ENCODE results near the gene DRGX.

DNA sequence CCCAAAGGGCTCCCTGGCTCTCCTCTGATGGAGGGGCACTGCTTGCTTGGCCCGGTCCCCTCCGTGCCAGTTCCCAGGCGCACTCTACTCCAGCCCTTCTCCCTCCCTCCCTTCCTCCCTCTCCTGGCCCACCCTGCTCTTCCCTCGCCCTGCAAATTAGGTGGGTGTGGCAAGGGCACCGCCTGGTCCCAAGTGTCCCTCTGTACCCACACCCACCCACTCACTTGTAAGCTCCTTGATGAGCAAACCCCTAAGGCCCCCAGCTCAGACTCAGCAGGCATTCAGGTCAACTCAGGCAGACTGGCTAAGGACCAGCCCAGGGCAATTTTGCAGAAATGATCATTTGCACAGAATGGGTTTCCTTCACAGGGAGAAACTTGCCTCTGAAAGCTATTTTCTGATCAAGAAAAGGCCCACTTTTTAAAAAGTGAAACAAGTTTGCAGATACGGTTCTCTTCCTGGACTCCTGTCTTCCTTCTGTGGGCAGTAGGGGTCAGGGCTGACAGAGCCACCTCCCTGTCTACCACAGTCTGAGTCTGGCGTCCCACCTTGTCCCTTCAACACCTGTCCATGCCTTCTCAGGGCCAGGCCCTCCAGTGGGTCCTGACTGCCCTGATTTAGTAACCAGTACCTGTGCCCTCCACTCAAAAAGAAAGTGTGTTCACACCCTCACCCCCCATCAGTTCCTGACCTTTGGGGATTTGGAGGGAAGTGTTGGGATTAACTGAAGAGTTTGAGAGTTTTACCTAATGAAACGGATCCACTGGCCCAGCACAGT lies 68.7 kb downstream of the DRGX start:
- TF ChIP-seq POLR2A (IDR thresholded peaks at IDR 0.05; ENCODE audit: low read depth, low read length) (no peak), EZH2 (IDR thresholded peaks at IDR 0.05; ENCODE audit: borderline replicate concordance, low read depth, low read length, severe bottlenecking) (no peak), JUN (IDR thresholded peaks at IDR 0.05; ENCODE audit: borderline replicate concordance, insufficient read depth, insufficient read length, low read depth) (no peak), GATA2 (IDR thresholded peaks at IDR 0.05; ENCODE audit: insufficient read depth, insufficient read length, low read depth, low read length) (no peak), POLR2AphosphoS5 (IDR thresholded peaks at IDR 0.05; ENCODE audit: insufficient read depth, low read depth, low read length) (no peak), MYC (IDR thresholded peaks at IDR 0.05; ENCODE audit: low read depth, low read length) (no peak)
- TF ChIP-seq, protein P1, sequence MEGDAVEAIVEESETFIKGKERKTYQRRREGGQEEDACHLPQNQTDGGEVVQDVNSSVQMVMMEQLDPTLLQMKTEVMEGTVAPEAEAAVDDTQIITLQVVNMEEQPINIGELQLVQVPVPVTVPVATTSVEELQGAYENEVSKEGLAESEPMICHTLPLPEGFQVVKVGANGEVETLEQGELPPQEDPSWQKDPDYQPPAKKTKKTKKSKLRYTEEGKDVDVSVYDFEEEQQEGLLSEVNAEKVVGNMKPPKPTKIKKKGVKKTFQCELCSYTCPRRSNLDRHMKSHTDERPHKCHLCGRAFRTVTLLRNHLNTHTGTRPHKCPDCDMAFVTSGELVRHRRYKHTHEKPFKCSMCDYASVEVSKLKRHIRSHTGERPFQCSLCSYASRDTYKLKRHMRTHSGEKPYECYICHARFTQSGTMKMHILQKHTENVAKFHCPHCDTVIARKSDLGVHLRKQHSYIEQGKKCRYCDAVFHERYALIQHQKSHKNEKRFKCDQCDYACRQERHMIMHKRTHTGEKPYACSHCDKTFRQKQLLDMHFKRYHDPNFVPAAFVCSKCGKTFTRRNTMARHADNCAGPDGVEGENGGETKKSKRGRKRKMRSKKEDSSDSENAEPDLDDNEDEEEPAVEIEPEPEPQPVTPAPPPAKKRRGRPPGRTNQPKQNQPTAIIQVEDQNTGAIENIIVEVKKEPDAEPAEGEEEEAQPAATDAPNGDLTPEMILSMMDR (IDR thresholded peaks at IDR 0.05; ENCODE audit: extremely low read depth in 1 of 2, insufficient read depth in 1 of 2, low read depth in 1 of 2, low read length in 2 of 2): no peak
- TF ChIP-seq, protein P2, sequence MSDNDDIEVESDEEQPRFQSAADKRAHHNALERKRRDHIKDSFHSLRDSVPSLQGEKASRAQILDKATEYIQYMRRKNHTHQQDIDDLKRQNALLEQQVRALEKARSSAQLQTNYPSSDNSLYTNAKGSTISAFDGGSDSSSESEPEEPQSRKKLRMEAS (IDR thresholded peaks at IDR 0.05; ENCODE audit: insufficient read depth, insufficient read length): no peak

All from endothelial cell of umbilical vein (primary cell).